Naive B cell (primary cell): ENCODE data around the gene C2CD3. TPM values are rescaled to one million over a fixed set of nuclear protein-coding genes. Genes with fewer than 3 reads are reported as not detected.
"Not testable (repeated sequence)": the region's sequence is repeated elsewhere in the genome, so short reads cannot be mapped to it uniquely, and the experiment has no call there.

Experiments
- ATAC-seq, 2 donors: fragments of 150-1000 bp; cut with Tn5 transposase; 2 replicates each; pipeline ENCODE4 v1.10.0; 2021; ENCODE audit warnings: low read depth in 2 of 2, mild to moderate bottlenecking in 2 of 2, moderate library complexity in 2 of 2
- DNase-seq: peaks from one replicate; pipeline ENCODE4 v3.0.0; 2022
- H3K27ac Mint-ChIP-seq, 6 donors: one replicate each; pipeline ENCODE4 v1.8.0; 2020 to 2022; ENCODE audit warnings: mild to moderate bottlenecking in 6 of 6, mixed read lengths in 6 of 6, moderate library complexity in 5 of 6, inconsistent platforms in 2 of 6
- H3K27me3 Mint-ChIP-seq, 3 donors: one replicate each; pipeline ENCODE4 v1.8.0; 2021 to 2022; ENCODE audit warnings: mixed read lengths in 3 of 3, mild to moderate bottlenecking in 1 of 3
- H3K36me3 Mint-ChIP-seq, 2 donors: one replicate each; pipeline ENCODE4 v1.8.0; 2020 to 2022; ENCODE audit warnings: mixed read lengths in 2 of 2, inconsistent platforms in 1 of 2, mild to moderate bottlenecking in 1 of 2
- H3K4me1 Mint-ChIP-seq, 3 donors: one replicate each; pipeline ENCODE4 v1.8.0; 2020 to 2022; ENCODE audit warnings: mixed read lengths in 3 of 3, inconsistent platforms in 1 of 3, mild to moderate bottlenecking in 1 of 3, moderate library complexity in 1 of 3
- H3K4me3 Mint-ChIP-seq, 8 donors: one replicate each; pipeline ENCODE4 v1.8.0; 2020 to 2022; ENCODE audit warnings: mild to moderate bottlenecking in 8 of 8, mixed read lengths in 8 of 8, moderate library complexity in 8 of 8, inconsistent platforms in 2 of 8
- H3K9me3 Mint-ChIP-seq, 7 donors: one replicate each; pipeline ENCODE4 v1.8.0; 2020 to 2022; ENCODE audit warnings: mixed read lengths in 7 of 7, mild to moderate bottlenecking in 5 of 7, inconsistent platforms in 2 of 7, moderate library complexity in 1 of 7
- polyA plus RNA-seq, 6 donors: library from polyadenylated mRNA; unstranded; fragments of 300-500 nt; fragmentation: Illumina TruSeq; gene quantifications; one replicate each; pipeline ENCODE4 v1.2.3, GENCODE V29; 2021; ENCODE audit warnings: low read depth in 6 of 6

The C2CD3 gene
- polyA plus RNA-seq, 6 donors from 2014 or later, result 4.6 to 22.2 (median 9.9) TPM

DNA sequence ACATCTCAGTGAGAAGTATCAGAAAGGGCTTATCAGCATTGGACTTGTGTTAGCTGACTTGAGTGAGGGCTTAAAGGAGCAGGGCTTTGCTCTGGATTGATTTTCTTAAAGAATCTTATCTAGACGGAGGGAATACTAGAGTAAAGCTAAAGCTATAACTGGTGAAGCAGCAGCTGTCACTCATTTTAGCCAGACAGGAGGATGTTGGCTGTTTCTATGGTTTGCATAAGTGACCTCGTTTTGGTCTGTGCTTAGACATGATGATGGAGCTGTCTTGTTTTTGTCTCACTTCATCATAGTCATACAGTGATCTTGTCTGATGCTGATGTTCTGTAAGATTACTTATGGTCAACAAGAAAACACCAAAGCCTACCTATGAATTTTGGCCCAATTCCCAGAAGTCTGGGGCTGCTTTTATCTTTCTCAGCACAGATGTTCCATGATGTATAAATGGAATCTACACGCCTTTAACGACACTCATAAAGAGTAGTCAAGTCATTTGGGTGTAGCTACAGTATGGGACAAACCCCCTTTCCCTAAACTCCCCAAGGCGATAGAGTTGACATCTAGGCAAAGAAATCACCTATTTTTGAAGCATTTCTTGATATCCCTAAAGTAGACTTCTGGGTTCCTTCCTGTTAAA is 84.4 kb downstream of the C2CD3 start:
- Mint-ChIP-seq H3K27me3 (no peaks in the 10 kb centered on the region), H3K4me3 (no peak overlapping the region), H3K9me3 (peaks cover 0 to 3% (median 0%) of the 10 kb centered on the region in 7 donors), H3K27ac (peak overlapping the region in 1 of 6 donors; percentile 15), H3K36me3 (peaks cover 12 to 32% of the 10 kb centered on the region in 2 donors), H3K4me1 (peaks cover 0 to 6% (median 5%) of the 10 kb centered on the region in 3 donors)
- ATAC-seq (no peak), DNase-seq (no peak)

- Mint-ChIP-seq H3K4me3 (no peak overlapping the region), H3K27me3 (no peaks in the 10 kb centered on the region), H3K27ac (peak overlapping the region in 2 of 6 donors; percentile 46 to 91), H3K4me1 (peaks cover 0 to 6% (median 5%) of the 10 kb centered on the region in 3 donors), H3K36me3 (peaks cover 12 to 32% of the 10 kb centered on the region in 2 donors), H3K9me3 (peaks cover 0 to 3% (median 0%) of the 10 kb centered on the region in 7 donors)
- no peak for DNase-seq
- no peak for ATAC-seq
Measured at GRCh38 chr11:74085542-74085892, 85.3 kb downstream of the C2CD3 start.

- Mint-ChIP-seq H3K4me3 (no peak overlapping the region), H3K27me3 (no peaks in the 10 kb centered on the region), H3K9me3 (peaks cover 0 to 3% (median 0%) of the 10 kb centered on the region in 7 donors), H3K4me1 (peaks cover 0 to 6% (median 5%) of the 10 kb centered on the region in 3 donors), H3K27ac (peak overlapping the region in 1 of 6 donors; percentile 46), H3K36me3 (peaks cover 12 to 32% of the 10 kb centered on the region in 2 donors)
- no peak for ATAC-seq
- no peak for DNase-seq
Measured at GRCh38 chr11:74084796-74085541, 85.8 kb downstream of the C2CD3 start.

DNA sequence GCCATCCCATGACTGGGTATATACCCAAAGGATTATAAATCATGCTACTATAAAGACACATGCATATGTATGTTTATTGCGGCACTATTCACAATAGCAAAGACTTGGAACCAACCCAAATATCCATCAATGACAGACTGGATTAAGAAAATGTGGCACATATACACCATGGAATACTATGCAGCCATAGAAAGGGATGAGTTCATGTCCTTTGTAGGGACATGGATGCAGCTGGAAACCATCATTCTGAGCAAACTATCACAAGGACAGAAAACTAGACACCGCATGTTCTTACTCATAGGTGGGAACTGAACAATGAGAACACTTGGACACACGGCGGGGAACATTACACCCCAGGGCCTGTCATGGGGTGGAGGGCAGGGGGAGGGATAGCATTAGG is 86.9 kb downstream of the C2CD3 start:
- H3K4me1 Mint-ChIP-seq, H3K27me3 Mint-ChIP-seq, H3K27ac Mint-ChIP-seq, H3K4me3 Mint-ChIP-seq, H3K9me3 Mint-ChIP-seq, ATAC-seq, DNase-seq: not testable (repeated sequence)
- H3K36me3 Mint-ChIP-seq, result peaks cover 12 to 35% of the 10 kb centered on the region in 2 donors

GRCh38 chr11:74081428-74081827 is 89.4 kb downstream of the C2CD3 start:
- Mint-ChIP-seq H3K27ac (peak overlapping the region in 2 of 6 donors; percentile 71 to 81), H3K4me1 (peaks cover 0 to 6% (median 5%) of the 10 kb centered on the region in 3 donors), H3K36me3 (peaks cover 24 to 40% of the 10 kb centered on the region in 2 donors), H3K9me3 (peaks cover 0 to 3% (median 0%) of the 10 kb centered on the region in 7 donors), H3K4me3 (no peak overlapping the region), H3K27me3 (no peaks in the 10 kb centered on the region)
- DNase-seq (no peak), ATAC-seq (no peak)

- H3K27me3 Mint-ChIP-seq, result no peaks in the 10 kb centered on the region
- no peak for ATAC-seq
- peaks cover 0 to 8% (median 4%) of the 10 kb centered on the region in 3 donors for H3K4me1 Mint-ChIP-seq
- no peak for DNase-seq
- peak overlapping the region in 1 of 6 donors; percentile 51 for H3K27ac Mint-ChIP-seq
- H3K36me3 Mint-ChIP-seq, result peaks cover 34% of the 10 kb centered on the region in 2 donors
- H3K4me3 Mint-ChIP-seq, result no peak overlapping the region
- H3K9me3 Mint-ChIP-seq, result no peaks in the 10 kb centered on the region
Measured at GRCh38 chr11:74077193-74077592, 93.6 kb downstream of the C2CD3 start.

GRCh38 chr11:74072721-74073120 is 98.1 kb downstream of the C2CD3 start:
- Mint-ChIP-seq H3K9me3 (no peaks in the 10 kb centered on the region), H3K36me3 (peaks cover 36 to 42% of the 10 kb centered on the region in 2 donors), H3K27me3 (no peaks in the 10 kb centered on the region), H3K4me3 (no peak overlapping the region), H3K27ac (peak overlapping the region in 2 of 6 donors; percentile 30 to 79), H3K4me1 (peaks cover 0 to 4% (median 4%) of the 10 kb centered on the region in 3 donors)
- DNase-seq (no peak), ATAC-seq (no peak)

GRCh38 chr11:74072286-74072685 is 98.5 kb downstream of the C2CD3 start:
- no peak for ATAC-seq
- Mint-ChIP-seq H3K4me1 (peaks cover 0 to 4% (median 4%) of the 10 kb centered on the region in 3 donors), H3K36me3 (peaks cover 36 to 42% of the 10 kb centered on the region in 2 donors), H3K4me3 (no peak overlapping the region), H3K9me3 (no peaks in the 10 kb centered on the region), H3K27ac (no peak overlapping the region), H3K27me3 (no peaks in the 10 kb centered on the region)
- no peak for DNase-seq

DNA sequence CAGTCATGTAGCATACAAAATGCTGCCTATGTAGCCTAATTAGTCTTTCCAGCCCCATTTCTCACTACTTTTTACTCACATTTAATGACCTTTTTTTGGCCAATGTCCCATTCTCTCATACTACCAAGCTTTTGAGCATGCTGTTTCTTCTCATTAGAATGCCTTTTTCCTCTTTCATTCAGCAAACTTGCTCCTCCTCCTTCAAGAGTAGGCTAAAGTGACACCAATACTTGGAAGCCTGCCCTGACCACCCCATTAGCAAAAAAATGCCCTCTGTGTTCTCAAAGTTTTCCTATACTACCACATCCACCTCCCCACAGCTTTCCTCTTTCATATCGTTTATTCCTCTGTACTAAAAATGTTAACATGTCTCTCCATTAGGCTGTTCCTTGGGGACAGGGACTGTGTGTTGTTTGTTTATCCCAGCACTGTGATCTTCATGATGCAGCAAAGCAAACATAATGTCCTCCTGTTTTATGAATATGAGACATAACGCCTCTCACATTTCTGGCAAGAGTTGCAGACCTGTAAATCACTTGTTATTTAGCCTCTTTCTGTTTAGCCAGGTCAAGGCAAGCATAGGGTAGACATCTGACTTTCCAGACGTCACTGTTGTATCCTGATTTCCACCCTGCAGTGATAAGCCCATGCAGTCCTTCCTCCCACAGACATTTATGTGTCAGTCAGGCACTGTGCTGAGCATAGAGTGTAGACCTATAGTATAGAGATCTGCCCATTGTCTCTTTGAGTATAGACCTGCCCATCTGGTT is 99.9 kb downstream of the C2CD3 start:
- no peaks in the 10 kb centered on the region for H3K9me3 Mint-ChIP-seq
- no peaks in the 10 kb centered on the region for H3K27me3 Mint-ChIP-seq
- ATAC-seq, result no peak
- peak overlapping the region in 3 of 6 donors; percentile 2 to 76 (median 2) for H3K27ac Mint-ChIP-seq
- DNase-seq, result no peak
- peaks cover 0 to 4% (median 4%) of the 10 kb centered on the region in 3 donors for H3K4me1 Mint-ChIP-seq
- H3K36me3 Mint-ChIP-seq, result peaks cover 36 to 42% of the 10 kb centered on the region in 2 donors
- no peak overlapping the region for H3K4me3 Mint-ChIP-seq

DNA sequence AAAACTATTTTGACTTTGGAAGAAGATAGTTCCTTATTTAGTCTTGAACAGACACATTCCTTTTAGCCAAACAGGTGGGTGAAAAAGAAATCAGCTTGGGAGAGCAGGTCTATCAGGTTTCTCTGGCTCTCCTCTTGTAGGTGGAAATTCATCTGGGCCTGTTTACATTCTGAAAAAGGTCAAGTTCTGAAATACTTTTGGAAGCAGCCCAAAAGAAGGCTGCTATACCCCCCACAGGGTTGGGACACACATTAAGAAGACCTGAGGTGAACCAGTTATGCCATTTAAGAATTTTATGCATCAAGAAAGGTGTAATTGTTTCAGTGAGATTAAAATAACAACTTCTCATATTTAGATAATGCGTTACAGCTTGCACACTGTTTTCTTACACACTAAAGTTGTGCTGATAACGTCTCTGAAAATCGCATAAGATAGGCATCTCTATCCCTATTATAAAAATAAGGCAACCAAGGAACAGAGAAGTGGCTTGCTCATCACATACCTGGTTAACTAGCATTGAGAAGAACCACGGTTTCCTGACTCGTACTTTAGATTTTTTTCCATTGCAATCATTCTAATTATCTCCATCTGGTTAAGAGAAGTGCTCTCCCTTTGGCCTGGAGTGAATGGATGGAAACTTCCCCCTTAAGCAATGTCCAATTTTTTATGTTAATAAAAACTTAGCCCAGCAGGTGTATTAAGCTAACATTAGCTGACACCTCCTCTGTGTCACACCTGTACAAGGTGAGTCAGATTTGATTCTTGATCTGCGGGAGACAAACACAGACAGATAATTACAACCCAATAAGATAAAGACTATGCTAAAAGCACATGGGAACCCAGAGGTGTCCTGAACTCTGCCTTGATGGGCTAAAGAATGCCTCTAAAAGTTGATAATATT is 101.4 kb downstream of the C2CD3 start:
- no peak for ATAC-seq
- peaks cover 33 to 41% of the 10 kb centered on the region in 2 donors for H3K36me3 Mint-ChIP-seq
- H3K4me3 Mint-ChIP-seq, result no peak overlapping the region
- no peak for DNase-seq
- H3K4me1 Mint-ChIP-seq, result peaks cover 0 to 3% (median 1%) of the 10 kb centered on the region in 3 donors
- no peaks in the 10 kb centered on the region for H3K27me3 Mint-ChIP-seq
- H3K27ac Mint-ChIP-seq, result peak overlapping the region in 1 of 6 donors; percentile 44
- peaks cover 0 to 7% (median 0%) of the 10 kb centered on the region in 7 donors for H3K9me3 Mint-ChIP-seq

DNA sequence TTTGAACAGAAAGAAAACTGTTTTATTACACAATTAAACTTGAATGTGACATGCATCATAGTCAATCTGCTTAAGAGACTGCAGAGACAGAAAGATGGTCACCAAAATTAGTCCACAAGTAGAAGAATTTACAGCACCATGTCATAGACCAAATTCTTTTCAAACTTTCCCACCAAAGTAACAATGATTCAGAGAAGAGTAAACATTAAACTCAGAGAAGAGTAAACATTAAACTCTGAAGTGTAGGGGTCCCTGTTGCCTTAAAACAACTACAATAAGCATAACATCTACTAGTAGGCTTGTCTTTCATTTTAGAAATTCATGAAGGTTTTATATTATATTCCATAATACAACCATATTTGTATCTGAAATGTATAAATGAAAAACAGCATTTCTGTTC is 104.1 kb downstream of the C2CD3 start:
- not testable (repeated sequence) for H3K9me3 Mint-ChIP-seq, ATAC-seq, H3K27me3 Mint-ChIP-seq, DNase-seq, H3K4me3 Mint-ChIP-seq
- Mint-ChIP-seq H3K4me1 (peaks cover 9 to 14% (median 10%) of the 10 kb centered on the region in 3 donors), H3K36me3 (peaks cover 9 to 21% of the 10 kb centered on the region in 2 donors), H3K27ac (peak overlapping the region; percentile 3 to 47 (median 10))

GRCh38 chr11:74065534-74065933 is 105.3 kb downstream of the C2CD3 start:
- ATAC-seq, H3K4me3 Mint-ChIP-seq, DNase-seq, H3K27me3 Mint-ChIP-seq, H3K9me3 Mint-ChIP-seq: not testable (repeated sequence)
- Mint-ChIP-seq H3K36me3 (peaks cover 8 to 23% of the 10 kb centered on the region in 2 donors), H3K4me1 (peaks cover 9 to 14% (median 10%) of the 10 kb centered on the region in 3 donors), H3K27ac (peak overlapping the region in 1 of 6 donors; percentile 70)
